ENCODE data around the gene ADAMTS18.

DNA sequence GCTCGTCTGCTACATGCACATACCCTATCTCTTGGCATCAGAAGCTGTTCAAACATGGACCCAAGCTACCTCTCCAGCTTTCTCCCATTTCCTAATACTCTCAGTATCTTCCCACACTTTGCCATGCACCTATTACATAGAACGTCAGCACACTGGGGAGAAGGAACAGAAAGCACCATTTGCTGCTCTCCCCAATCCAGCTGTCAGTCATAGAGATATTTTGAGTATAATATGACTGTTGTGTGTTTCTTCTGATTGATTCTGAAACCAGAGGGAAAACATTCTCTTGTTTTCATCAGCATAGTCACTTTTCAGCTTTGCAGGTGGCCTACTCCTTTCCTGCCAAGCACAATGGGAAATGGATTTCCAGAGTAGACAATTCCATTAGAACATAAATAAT lies 107.1 kb downstream of the ADAMTS18 start:
- no peak for TF ChIP-seq TAF1 (conservative IDR thresholded peaks at IDR 0.05)
- TF ChIP-seq, protein P1, sequence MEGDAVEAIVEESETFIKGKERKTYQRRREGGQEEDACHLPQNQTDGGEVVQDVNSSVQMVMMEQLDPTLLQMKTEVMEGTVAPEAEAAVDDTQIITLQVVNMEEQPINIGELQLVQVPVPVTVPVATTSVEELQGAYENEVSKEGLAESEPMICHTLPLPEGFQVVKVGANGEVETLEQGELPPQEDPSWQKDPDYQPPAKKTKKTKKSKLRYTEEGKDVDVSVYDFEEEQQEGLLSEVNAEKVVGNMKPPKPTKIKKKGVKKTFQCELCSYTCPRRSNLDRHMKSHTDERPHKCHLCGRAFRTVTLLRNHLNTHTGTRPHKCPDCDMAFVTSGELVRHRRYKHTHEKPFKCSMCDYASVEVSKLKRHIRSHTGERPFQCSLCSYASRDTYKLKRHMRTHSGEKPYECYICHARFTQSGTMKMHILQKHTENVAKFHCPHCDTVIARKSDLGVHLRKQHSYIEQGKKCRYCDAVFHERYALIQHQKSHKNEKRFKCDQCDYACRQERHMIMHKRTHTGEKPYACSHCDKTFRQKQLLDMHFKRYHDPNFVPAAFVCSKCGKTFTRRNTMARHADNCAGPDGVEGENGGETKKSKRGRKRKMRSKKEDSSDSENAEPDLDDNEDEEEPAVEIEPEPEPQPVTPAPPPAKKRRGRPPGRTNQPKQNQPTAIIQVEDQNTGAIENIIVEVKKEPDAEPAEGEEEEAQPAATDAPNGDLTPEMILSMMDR (IDR thresholded peaks at IDR 0.05; ENCODE audit: low read depth, low read length, missing input control), result no peak
- TF ChIP-seq, protein P2, sequence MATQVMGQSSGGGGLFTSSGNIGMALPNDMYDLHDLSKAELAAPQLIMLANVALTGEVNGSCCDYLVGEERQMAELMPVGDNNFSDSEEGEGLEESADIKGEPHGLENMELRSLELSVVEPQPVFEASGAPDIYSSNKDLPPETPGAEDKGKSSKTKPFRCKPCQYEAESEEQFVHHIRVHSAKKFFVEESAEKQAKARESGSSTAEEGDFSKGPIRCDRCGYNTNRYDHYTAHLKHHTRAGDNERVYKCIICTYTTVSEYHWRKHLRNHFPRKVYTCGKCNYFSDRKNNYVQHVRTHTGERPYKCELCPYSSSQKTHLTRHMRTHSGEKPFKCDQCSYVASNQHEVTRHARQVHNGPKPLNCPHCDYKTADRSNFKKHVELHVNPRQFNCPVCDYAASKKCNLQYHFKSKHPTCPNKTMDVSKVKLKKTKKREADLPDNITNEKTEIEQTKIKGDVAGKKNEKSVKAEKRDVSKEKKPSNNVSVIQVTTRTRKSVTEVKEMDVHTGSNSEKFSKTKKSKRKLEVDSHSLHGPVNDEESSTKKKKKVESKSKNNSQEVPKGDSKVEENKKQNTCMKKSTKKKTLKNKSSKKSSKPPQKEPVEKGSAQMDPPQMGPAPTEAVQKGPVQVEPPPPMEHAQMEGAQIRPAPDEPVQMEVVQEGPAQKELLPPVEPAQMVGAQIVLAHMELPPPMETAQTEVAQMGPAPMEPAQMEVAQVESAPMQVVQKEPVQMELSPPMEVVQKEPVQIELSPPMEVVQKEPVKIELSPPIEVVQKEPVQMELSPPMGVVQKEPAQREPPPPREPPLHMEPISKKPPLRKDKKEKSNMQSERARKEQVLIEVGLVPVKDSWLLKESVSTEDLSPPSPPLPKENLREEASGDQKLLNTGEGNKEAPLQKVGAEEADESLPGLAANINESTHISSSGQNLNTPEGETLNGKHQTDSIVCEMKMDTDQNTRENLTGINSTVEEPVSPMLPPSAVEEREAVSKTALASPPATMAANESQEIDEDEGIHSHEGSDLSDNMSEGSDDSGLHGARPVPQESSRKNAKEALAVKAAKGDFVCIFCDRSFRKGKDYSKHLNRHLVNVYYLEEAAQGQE (IDR thresholded peaks at IDR 0.05), result no peak
- TF ChIP-seq YY1 (IDR thresholded peaks at IDR 0.05), result no peak

Data from liver (tissue), 3 donors.